ENCODE results near the gene CREB3.

The CREB3 gene

DNA sequence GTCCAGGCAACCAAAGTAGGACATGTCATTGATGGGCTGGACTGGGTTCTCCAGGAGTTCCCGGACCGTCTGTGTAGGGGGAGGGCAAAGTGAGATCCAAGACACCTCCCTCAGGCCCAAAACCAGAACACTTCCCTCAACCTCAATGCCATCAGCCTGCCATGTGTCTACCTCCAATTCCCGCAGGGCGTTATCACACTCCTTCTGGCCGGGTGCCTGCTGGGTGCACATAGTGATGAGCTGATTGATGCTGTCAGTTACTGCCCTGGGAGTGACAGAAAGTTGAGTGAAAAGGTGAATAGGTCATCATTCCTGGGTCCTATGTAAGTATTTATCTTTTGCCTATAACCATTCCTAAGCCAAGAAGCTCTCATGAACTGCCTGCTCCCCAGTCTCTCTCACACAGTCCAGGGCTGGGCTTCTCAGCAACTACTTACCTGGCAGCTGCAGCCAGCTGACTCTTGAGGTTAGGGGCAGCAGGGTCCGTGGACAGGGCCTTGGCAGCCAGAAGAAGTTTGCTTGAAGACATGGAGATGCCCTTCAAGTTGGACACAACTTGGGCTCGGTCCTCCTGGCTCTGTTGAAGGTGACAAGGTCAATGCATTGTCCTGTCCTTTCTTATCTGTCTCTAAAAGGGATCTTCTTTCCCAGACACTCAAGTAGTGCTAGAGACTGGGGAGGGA is 21.5 kb upstream of the CREB3 start:
- TF ChIP-seq, protein P1, sequence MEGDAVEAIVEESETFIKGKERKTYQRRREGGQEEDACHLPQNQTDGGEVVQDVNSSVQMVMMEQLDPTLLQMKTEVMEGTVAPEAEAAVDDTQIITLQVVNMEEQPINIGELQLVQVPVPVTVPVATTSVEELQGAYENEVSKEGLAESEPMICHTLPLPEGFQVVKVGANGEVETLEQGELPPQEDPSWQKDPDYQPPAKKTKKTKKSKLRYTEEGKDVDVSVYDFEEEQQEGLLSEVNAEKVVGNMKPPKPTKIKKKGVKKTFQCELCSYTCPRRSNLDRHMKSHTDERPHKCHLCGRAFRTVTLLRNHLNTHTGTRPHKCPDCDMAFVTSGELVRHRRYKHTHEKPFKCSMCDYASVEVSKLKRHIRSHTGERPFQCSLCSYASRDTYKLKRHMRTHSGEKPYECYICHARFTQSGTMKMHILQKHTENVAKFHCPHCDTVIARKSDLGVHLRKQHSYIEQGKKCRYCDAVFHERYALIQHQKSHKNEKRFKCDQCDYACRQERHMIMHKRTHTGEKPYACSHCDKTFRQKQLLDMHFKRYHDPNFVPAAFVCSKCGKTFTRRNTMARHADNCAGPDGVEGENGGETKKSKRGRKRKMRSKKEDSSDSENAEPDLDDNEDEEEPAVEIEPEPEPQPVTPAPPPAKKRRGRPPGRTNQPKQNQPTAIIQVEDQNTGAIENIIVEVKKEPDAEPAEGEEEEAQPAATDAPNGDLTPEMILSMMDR (IDR thresholded peaks at IDR 0.05; ENCODE audit: control insufficient read depth, extremely low read depth, insufficient read depth): no peak
- no peak for DNase-seq (ENCODE audit: low read depth)

GRCh38 chr9:35711501-35712428 is 20.7 kb upstream of the CREB3 start:
- DNase-seq (ENCODE audit: low read depth): no peak
- TF ChIP-seq, protein P1 (IDR thresholded peaks at IDR 0.05; ENCODE audit: control insufficient read depth, extremely low read depth, insufficient read depth): no peak
- H3K4me3 ChIP-seq (ENCODE audit: low read depth, low read length): no peak overlapping the region

More for the DNA sequence above, 21.5 kb upstream of the CREB3 start:
- no peak overlapping the region for H3K4me3 ChIP-seq (ENCODE audit: low read depth, low read length)

GRCh38 chr9:35712762-35713400 is 19.6 kb upstream of the CREB3 start:
- TF ChIP-seq, protein P1 (IDR thresholded peaks at IDR 0.05; ENCODE audit: control insufficient read depth, extremely low read depth, insufficient read depth): no peak
- H3K4me3 ChIP-seq (ENCODE audit: low read depth, low read length): no peak overlapping the region
- DNase-seq (ENCODE audit: low read depth): no peak

- TF ChIP-seq, protein P1 (IDR thresholded peaks at IDR 0.05; ENCODE audit: control insufficient read depth, extremely low read depth, insufficient read depth): no peak
- no peak overlapping the region for H3K4me3 ChIP-seq (ENCODE audit: low read depth, low read length)
- no peak for DNase-seq (ENCODE audit: low read depth)
Observed at GRCh38 chr9:35713578-35713977, 18.9 kb upstream of the CREB3 start.

DNA sequence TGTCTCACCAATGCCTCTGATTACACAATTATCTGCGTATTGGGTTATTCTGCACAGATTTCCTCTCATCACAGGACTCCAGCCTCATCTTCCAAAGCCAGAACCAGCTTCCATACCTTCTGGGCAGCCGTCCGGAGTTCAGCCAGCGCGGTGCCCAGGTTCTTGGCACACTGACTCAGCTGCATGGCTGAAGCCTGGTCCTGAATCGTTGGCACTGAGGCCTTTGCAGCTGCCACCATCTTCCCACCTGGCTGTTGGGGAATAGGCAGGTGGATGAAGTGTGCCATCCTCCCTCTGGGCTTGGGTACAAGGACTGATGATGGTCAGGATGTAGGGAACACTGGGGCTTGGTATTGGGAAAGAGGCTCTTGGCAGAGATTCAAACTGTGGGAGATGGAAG is 18.3 kb upstream of the CREB3 start:
- no peak for DNase-seq (ENCODE audit: low read depth)
- TF ChIP-seq, protein P1 (IDR thresholded peaks at IDR 0.05; ENCODE audit: control insufficient read depth, extremely low read depth, insufficient read depth): no peak
- H3K4me3 ChIP-seq (ENCODE audit: low read depth, low read length): no peak overlapping the region

- no peak for DNase-seq (ENCODE audit: low read depth)
- TF ChIP-seq, protein P1 (IDR thresholded peaks at IDR 0.05; ENCODE audit: control insufficient read depth, extremely low read depth, insufficient read depth): no peak
- H3K4me3 ChIP-seq (ENCODE audit: low read depth, low read length): no peak overlapping the region
Observed at GRCh38 chr9:35714579-35715252, 17.8 kb upstream of the CREB3 start.

Data from LNCaP clone FGC (cell line).